HEK293 (cell line): ENCODE data around the gene MARCO.

Source experiments
- CTCF ChIA-PET: fragments of 350-600 bp; formaldehyde crosslinking; extraction: SDS; loops from one replicate; lab custom pipeline; 2021; ENCODE audit warnings: antibody characterized with exemption; lab: Yijun Ruan, JAX
- POLR2A ChIA-PET: fragments of 300-600 bp; formaldehyde crosslinking; extraction: SDS; loops from one replicate; lab custom pipeline; 2020; ENCODE audit warnings: antibody characterized with exemption, inconsistent platforms; lab: Yijun Ruan, JAX
- H3K27ac ChIP-seq: fragments of 200-500 bp; sonication (Bioruptor generic); 2 replicates; pipeline ENCODE4 v1.5.1; 2014; ENCODE audit warnings: low read depth, low read length, control low read depth, inconsistent platforms; ENCODE audit errors: extremely low read depth
- H3K36me3 ChIP-seq, 2 experiments: fragments of 200-500 bp in 1 of 2; sonication (Bioruptor generic) in 1 of 2; 1 replicate in 1 of 2; 2 replicates in 1 of 2; pipeline ENCODE4 v1.5.1; 2014 to 2017; ENCODE audit warnings: inconsistent platforms in 2 of 2, low read length in 2 of 2; ENCODE audit not compliant: control insufficient read depth in 2 of 2, insufficient read depth in 1 of 2
- H3K4me1 ChIP-seq: fragments of 200-500 bp; sonication (Bioruptor generic); 2 replicates; pipeline ENCODE4 v1.5.1; 2014; ENCODE audit warnings: mild to moderate bottlenecking, low read length, inconsistent platforms; ENCODE audit not compliant: control insufficient read depth, insufficient read depth
- H3K4me3 ChIP-seq: 2 replicates; pipeline ENCODE4 v1.5.1; 2011; ENCODE audit warnings: low read depth, mild to moderate bottlenecking, control low read depth, low read length, moderate library complexity
- H3K9me3 ChIP-seq: fragments of 200-500 bp; sonication (Bioruptor generic); 2 replicates; pipeline ENCODE4 v1.5.1; 2014; ENCODE audit warnings: low read depth, low read length, inconsistent platforms; ENCODE audit not compliant: control insufficient read depth, insufficient read depth
- KLF10 ChIP-seq: fragments of 450-650 bp; IDR thresholded peaks from 2 replicates; pipeline ENCODE4 v1.5.1; 2018; ENCODE audit warnings: missing biosample characterization, mild to moderate bottlenecking, missing genetic modification characterization
- KLF17 ChIP-seq: fragments of 450-650 bp; formaldehyde crosslinking; IDR thresholded peaks from 2 replicates; pipeline ENCODE4 v1.5.1; 2016; ENCODE audit warnings: missing biosample characterization, missing genetic modification characterization
- SALL2 ChIP-seq: fragments of 450-650 bp; formaldehyde crosslinking; IDR thresholded peaks from 2 replicates; pipeline ENCODE4 v1.5.0; 2017; ENCODE audit warnings: missing biosample characterization, mild to moderate bottlenecking, missing genetic modification characterization, borderline replicate concordance
- WT1 ChIP-seq: fragments of 450-650 bp; formaldehyde crosslinking; IDR thresholded peaks from 2 replicates; pipeline ENCODE4 v1.5.1; 2016; ENCODE audit warnings: missing biosample characterization, missing genetic modification characterization
- ZNF19 ChIP-seq: fragments of 450-650 bp; formaldehyde crosslinking; IDR thresholded peaks from 2 replicates; pipeline ENCODE4; 2016; ENCODE audit warnings: missing biosample characterization, missing genetic modification characterization, low read depth
- ZNF473 ChIP-seq: fragments of 450-650 bp; formaldehyde crosslinking; IDR thresholded peaks from 2 replicates; pipeline ENCODE4 v1.5.1; 2017; ENCODE audit warnings: missing biosample characterization, missing genetic modification characterization
- ZNF501 ChIP-seq: fragments of 450-650 bp; formaldehyde crosslinking; IDR thresholded peaks from 2 replicates; pipeline ENCODE4 v1.5.1; 2016; ENCODE audit warnings: missing biosample characterization, missing genetic modification characterization
- ZNF571 ChIP-seq: fragments of 450-650 bp; formaldehyde crosslinking; IDR thresholded peaks from 2 replicates; pipeline ENCODE4 v1.5.0; 2017; ENCODE audit warnings: missing biosample characterization, missing genetic modification characterization
- ZNF645 ChIP-seq: fragments of 450-650 bp; formaldehyde crosslinking; IDR thresholded peaks from 2 replicates; pipeline ENCODE4; 2016; ENCODE audit warnings: missing biosample characterization, missing genetic modification characterization
- ZNF658 ChIP-seq: fragments of 450-650 bp; formaldehyde crosslinking; IDR thresholded peaks from 2 replicates; pipeline ENCODE4; 2016; ENCODE audit warnings: missing biosample characterization, missing genetic modification characterization
- ZNF792 ChIP-seq: fragments of 450-650 bp; formaldehyde crosslinking; IDR thresholded peaks from 2 replicates; pipeline ENCODE4 v1.5.1; 2016; ENCODE audit warnings: missing biosample characterization, missing genetic modification characterization
- TF ChIP-seq, protein P1 (sequence below): fragments of 450-650 bp; formaldehyde crosslinking; IDR thresholded peaks from 2 replicates; pipeline ENCODE4 v1.5.1; 2016; ENCODE audit warnings: missing biosample characterization, missing genetic modification characterization
- TF ChIP-seq, protein P2 (sequence below): fragments of 450-650 bp; formaldehyde crosslinking; IDR thresholded peaks from 2 replicates; pipeline ENCODE4 v1.5.1; 2016; ENCODE audit warnings: missing biosample characterization, missing genetic modification characterization
- TF ChIP-seq, protein P3 (sequence below): fragments of 450-650 bp; formaldehyde crosslinking; IDR thresholded peaks from 2 replicates; pipeline ENCODE4 v1.5.1; 2017; ENCODE audit warnings: missing biosample characterization, missing genetic modification characterization

MARCO gene

DNA sequence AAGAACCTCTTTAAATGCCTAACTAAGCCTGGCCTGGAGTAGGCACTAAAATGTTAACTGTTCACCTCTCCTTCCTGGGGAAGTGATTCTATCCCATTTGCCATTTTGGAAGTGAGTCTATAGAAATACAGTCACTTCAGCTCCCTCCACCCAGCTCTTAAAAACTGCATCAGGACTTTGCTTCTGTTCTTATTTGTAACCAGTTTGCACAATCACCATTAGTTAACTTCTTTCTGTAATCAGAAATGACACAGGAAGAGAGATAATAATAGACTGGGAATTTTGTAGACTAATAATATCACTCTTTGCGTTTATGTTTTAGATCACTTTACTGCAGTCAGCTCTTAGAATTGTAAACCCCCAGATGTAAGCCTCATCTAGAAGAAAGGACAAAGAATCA, 16.0 kb upstream of the MARCO start:
- CTCF ChIA-PET: no interaction called here
- H3K36me3 ChIP-seq: no peaks in the 10 kb centered on the region
- H3K4me1 ChIP-seq: no peaks in the 10 kb centered on the region
- no peaks in the 10 kb centered on the region for H3K9me3 ChIP-seq
- TF ChIP-seq ZNF473 (tag by site-specific recombination): no peak
- no peak for TF ChIP-seq ZNF658 (tag by site-specific recombination)
- TF ChIP-seq ZNF792 (tag by site-specific recombination): no peak
- TF ChIP-seq, protein P1, sequence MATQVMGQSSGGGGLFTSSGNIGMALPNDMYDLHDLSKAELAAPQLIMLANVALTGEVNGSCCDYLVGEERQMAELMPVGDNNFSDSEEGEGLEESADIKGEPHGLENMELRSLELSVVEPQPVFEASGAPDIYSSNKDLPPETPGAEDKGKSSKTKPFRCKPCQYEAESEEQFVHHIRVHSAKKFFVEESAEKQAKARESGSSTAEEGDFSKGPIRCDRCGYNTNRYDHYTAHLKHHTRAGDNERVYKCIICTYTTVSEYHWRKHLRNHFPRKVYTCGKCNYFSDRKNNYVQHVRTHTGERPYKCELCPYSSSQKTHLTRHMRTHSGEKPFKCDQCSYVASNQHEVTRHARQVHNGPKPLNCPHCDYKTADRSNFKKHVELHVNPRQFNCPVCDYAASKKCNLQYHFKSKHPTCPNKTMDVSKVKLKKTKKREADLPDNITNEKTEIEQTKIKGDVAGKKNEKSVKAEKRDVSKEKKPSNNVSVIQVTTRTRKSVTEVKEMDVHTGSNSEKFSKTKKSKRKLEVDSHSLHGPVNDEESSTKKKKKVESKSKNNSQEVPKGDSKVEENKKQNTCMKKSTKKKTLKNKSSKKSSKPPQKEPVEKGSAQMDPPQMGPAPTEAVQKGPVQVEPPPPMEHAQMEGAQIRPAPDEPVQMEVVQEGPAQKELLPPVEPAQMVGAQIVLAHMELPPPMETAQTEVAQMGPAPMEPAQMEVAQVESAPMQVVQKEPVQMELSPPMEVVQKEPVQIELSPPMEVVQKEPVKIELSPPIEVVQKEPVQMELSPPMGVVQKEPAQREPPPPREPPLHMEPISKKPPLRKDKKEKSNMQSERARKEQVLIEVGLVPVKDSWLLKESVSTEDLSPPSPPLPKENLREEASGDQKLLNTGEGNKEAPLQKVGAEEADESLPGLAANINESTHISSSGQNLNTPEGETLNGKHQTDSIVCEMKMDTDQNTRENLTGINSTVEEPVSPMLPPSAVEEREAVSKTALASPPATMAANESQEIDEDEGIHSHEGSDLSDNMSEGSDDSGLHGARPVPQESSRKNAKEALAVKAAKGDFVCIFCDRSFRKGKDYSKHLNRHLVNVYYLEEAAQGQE (tag by site-specific recombination): no peak
- no peak for TF ChIP-seq ZNF571 (tag by site-specific recombination)
- TF ChIP-seq, protein P2, sequence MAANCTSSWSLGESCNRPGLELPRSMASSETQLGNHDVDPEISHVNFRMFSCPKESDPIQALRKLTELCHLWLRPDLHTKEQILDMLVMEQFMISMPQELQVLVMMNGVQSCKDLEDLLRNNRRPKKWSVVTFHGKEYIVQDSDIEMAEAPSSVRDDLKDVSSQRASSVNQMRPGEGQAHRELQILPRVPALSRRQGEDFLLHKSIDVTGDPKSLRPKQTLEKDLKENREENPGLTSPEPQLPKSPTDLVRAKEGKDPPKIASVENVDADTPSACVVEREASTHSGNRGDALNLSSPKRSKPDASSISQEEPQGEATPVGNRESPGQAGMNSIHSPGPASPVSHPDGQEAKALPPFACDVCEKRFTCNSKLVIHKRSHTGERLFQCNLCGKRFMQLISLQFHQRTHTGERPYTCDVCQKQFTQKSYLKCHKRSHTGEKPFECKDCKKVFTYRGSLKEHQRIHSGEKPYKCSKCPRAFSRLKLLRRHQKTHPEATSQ (tag by site-specific recombination): no peak
- TF ChIP-seq KLF10 (tag by site-specific recombination): no peak
- no peak overlapping the region for H3K4me3 ChIP-seq
- POLR2A ChIA-PET: no interaction called here
- H3K27ac ChIP-seq: no peak overlapping the region

GRCh38 chr2:118929059-118929458, 12.9 kb upstream of the MARCO start:
- no peak overlapping the region for H3K4me3 ChIP-seq
- H3K27ac ChIP-seq: no peak overlapping the region
- no peaks in the 10 kb centered on the region for H3K36me3 ChIP-seq
- CTCF ChIA-PET: no interaction called here
- POLR2A ChIA-PET: no interaction called here
- H3K4me1 ChIP-seq: no peaks in the 10 kb centered on the region
- TF ChIP-seq ZNF658 (tag by site-specific recombination) (no peak), ZNF501 (tag by site-specific recombination) (no peak), WT1 (no peak), KLF17 (no peak), SALL2 (tag by site-specific recombination) (no peak), ZNF19 (tag by site-specific recombination) (no peak), ZNF645 (tag by site-specific recombination) (no peak)
- TF ChIP-seq, protein P1 (tag by site-specific recombination): no peak
- TF ChIP-seq, protein P3, sequence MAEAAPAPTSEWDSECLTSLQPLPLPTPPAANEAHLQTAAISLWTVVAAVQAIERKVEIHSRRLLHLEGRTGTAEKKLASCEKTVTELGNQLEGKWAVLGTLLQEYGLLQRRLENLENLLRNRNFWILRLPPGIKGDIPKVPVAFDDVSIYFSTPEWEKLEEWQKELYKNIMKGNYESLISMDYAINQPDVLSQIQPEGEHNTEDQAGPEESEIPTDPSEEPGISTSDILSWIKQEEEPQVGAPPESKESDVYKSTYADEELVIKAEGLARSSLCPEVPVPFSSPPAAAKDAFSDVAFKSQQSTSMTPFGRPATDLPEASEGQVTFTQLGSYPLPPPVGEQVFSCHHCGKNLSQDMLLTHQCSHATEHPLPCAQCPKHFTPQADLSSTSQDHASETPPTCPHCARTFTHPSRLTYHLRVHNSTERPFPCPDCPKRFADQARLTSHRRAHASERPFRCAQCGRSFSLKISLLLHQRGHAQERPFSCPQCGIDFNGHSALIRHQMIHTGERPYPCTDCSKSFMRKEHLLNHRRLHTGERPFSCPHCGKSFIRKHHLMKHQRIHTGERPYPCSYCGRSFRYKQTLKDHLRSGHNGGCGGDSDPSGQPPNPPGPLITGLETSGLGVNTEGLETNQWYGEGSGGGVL (tag by site-specific recombination): no peak
- 0 out of 2 replicates have a peak, but pooled peaks cover 3% of the 10 kb centered on the region for H3K9me3 ChIP-seq
